NCI-H1092 (cell line): ENCODE results near the gene TRIM69.
"Not testable (repeated sequence)": the region's sequence is repeated elsewhere in the genome, so short reads cannot be mapped to it uniquely, and the experiment has no call there.

ENCODE experiments used
- DNase-seq: peaks from one replicate; lab custom pipeline; 2025; lab: John Stamatoyannopoulos, UW

Gene TRIM69

DNA sequence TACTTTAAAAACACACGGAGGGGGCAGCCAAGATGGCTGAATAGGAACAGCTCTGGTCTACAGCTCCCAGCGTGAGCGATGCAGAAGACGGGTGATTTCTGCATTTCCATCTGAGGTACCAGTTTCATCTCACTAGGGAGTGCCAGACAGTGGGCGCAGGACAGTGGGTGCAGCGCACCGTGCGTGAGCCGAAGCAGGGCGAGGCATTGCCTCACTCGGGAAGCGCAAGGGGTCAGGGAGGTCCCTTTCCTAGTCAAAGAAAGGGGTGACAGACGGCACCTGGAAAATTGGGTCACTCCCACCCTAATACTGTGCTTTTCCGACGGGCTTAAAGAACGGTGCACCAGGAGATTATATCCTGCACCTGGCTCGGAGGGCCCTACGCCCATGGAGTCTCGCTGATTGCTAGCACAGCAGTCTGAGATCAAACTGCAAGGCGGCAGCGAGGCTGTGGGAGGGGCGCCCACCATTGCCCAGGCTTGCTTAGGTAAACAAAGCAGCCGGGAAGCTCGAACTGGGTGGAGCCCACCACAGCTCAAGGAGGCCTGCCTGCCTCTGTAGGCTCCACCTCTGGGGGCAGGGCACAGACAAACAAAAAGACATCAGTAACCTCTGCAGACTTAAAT, 3.0 kb downstream of the TRIM69 start:
- DNase-seq, result not testable (repeated sequence)

DNA sequence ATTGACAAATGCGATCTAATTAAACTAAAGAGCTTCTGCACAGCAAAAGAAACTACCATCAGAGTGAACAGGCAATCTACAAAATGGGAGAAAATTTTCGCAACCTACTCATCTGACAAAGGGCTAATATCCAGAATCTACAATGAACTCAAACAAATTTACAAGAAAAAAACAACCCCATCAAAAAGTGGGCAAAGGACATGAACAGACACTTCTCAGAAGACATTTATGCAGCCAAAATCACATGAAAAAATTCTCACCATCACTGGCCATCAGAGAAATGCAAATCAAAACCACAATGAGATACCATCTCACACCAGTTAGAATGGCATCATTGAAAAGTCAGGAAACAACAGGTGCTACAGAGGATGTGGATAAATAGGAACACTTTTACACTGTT, 7.1 kb downstream of the TRIM69 start:
- DNase-seq, result not testable (repeated sequence)

DNA sequence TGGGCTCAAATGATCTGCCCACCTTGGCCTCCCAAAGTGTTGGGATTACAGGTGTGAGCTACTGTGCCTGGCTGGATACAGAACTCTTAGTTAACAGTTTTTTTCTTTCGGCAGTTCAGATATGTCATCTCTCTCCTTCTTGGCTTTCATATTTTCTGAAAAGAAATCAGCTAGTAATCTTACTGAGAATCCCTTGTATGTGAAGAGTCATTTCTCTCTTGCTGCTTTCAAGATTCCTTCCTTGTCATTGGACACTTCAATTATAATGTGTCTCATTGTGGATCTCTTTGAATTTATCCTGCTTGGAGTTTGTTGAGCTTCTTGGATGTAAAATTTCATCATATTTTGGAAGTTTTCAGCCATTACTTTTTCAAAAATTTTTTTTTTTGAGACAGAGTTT, 17.0 kb downstream of the TRIM69 start:
- DNase-seq, result no peak

DNA sequence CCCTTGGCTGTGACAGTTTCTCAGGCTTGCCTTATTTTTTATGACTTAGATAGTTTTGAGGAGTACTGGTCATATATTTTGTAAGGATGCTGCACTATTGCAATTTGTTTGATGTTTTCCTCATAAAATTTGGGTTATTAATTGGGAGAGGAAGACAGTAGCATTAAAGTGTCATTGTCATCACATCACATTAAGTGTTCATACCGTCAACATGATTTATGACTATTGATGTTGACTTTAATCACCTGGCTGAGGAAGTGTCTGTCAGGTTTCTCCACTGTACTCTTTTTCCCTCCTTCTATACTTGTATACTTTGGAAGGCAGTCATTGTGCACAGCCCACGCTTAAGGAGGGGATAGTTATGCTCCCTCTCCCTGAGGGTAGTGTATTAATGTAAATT, 26.9 kb downstream of the TRIM69 start:
- no peak for DNase-seq

DNA sequence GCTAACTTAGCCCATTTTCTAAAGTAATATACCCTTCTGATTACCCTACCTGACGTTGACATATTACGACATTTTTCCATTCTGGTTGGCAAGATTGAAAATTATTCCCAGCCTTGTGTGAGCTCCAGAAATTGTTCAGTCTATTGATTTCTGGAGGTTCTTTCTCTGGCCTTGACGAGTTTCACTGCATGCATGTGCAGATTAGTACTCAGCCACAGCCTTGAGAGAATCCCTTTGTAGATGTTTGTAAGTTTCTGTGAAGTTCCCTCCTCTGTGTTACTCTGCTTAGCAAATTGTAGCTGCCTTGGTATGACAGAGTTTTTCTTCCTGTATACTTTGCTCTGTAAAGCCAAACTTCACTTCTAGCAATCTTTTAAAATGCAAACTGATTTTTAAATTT, 27.5 kb downstream of the TRIM69 start:
- DNase-seq, result no peak

DNA sequence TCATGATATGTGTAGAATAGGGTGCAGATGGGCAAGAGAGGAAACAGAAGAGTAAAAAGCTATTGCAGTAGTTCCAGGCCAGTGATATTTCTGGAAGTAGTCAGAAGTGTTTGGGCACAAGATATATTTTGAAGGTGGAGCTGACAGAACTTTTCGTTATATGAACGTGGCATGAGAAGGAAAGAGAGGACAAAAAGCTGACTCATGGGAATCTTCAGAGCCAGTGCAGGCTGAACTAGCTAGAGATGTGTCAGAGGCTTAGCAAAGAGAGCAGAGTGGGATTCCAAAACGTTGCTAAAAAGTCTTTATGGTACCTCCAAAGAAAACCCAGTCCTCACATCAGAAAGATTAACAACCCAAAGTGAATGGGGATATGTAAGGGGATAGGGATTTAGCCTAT, 28.7 kb downstream of the TRIM69 start:
- DNase-seq, result no peak

DNA sequence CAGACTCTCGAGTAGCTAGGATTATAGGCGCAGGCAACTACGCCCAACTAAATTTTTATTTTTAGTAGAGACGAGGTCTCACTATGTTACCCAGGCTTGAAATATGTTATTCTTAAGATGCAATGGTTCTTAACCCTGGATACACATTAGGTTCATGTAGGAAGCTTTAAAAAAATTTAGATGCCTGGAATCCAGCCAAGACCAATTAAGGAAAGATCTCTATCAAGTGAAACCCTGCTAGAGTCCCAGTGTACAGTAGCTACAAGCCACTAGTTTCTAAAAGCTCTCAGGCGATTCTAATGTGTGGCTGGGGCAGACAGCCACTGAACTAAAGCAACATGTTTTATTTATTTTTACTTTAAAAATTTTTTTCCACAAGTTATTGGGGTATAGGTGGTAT, 33.2 kb downstream of the TRIM69 start:
- no peak for DNase-seq

DNA sequence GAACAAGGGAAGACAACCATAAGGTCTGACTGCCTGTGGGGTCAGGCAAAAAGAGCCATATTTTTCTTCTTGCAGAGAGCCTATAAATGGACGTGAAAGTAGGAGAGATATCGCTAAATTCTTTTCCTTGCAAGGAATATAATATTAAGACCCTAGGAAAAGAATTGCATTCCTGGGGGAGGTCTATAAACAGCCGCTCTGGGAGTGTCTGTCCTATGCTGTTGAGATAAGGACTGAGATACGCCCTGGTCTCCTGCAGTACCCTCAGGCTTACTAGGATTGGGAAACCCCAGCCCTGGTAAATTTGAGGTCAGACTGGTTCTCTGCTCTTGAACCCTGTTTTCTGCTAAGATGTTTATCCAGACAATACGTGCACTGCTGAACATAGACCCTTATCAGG, 34.4 kb downstream of the TRIM69 start:
- DNase-seq, result not testable (repeated sequence)

DNA sequence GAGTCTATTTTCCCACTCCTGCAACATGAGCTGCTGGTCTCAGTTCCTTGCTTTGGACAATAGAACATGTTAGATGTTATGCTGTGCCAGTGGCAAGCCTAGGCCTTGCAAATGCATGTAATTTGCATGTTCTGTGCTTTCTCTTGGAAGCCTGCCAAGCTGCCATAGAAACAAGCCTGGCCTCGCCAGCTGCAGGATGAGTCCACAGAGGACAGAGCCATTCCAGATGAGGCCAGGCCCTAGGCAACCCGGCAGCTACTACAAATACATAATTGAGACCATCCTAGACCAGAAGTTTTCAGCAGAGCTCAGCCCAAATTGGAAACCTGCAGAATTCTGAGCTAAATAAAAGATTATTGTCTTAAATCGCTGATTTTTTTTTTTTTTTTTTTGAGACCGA, 39.6 kb downstream of the TRIM69 start:
- DNase-seq, result peak; percentile 61

DNA sequence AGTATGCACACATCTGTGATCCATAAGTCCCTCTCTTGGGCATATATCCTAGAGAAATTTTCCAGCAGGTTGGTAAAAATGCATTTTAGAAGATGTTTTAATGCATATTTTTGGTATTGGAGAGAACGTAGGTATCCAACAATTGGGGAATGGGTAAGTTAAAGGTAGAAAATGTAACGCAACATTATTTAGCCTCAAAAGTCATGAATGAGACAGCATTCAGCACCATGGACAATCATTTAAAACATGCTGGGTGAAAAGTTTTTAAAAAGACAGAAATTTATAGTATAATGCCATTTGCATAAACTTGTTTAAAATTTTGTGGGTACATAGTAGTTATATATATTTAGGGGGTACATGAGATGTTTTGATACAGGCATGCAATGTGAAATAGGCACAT, 43.4 kb downstream of the TRIM69 start:
- DNase-seq, result no peak

DNA sequence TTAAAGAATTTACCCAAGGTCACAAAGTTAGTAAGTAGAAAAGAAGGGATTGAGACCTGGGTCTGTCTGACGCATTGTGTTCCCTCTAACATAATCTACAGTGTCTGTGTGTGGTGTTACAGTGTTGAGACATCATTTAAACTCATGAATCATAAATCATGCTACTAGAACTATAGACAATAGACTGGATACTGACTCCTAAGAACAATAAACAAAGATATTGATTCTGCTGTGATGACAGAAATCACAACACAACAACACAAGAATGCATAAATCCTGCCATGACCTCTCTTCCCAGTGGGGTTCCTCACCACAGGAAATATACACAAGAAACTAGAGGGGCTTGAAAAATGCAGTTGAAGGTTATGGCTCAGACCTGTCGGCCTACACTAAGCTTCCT, 44.3 kb downstream of the TRIM69 start:
- no peak for DNase-seq

DNA sequence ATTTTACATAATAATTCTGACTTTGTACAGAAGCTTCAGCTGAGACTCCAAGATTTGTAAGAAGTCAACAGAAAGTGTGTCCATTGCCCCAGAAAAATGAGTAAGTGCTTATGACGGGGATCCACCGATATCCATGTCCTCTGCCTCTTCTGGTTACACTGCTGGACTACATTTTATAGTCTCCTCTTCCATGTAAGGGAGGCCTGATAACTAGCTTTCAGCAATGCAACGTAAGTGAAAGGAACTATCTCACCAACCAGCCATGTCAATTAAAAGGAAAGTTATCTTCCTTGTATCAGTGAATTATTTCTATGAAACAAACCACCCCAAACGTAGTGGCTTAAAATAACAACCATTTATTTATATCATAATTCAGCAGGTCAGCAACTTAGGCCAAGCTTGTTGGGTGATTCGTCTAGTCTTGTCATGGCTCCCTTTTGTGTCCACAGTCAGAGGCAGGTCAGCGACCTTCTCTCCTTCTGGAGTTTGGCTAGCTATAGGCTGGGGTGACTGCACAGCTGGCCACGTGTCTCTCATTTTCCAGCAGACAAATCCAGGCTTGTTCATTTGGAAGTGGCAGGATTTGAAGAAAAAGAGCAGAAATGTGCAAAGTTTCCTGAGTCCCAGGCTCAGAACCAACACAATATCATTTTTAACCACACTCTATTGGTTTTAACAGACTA, 44.9 kb downstream of the TRIM69 start:
- no peak for DNase-seq

DNA sequence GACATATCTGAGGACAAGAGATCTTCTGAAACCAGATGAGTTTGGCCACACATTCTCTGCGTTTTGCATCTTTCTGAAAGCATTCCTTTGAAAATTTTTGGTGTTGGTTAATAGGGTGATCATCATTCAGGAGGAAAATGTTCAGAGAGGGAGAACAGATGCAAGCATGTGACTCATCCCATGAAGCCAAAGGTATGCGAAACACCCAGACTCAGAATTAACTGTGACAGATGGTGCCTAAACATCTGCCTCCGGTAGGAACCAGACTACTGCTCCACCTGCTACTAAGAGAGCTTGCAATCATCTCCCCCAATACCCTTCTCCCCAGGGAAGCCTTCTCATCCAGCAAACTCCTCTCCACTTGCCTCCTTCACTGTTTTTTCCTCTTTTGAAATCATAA, 46.2 kb downstream of the TRIM69 start:
- no peak for DNase-seq

DNA sequence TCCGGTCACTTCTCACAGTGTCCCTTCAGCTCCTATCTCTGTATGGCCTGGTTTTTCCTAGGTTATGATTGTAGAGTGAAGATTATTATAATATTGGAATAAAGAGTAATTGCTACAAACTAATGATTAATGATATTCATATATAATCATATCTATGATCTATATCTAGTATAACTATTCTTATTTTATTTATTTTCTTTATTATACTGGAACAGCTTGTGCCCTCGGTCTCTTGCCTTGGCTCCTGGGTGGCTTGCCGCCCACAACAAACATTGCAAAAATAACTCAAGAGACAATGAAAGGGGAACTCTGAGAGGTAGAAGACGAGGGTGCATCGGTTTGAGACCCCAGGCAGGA, 48.6 kb downstream of the TRIM69 start:
- not testable (repeated sequence) for DNase-seq

DNA sequence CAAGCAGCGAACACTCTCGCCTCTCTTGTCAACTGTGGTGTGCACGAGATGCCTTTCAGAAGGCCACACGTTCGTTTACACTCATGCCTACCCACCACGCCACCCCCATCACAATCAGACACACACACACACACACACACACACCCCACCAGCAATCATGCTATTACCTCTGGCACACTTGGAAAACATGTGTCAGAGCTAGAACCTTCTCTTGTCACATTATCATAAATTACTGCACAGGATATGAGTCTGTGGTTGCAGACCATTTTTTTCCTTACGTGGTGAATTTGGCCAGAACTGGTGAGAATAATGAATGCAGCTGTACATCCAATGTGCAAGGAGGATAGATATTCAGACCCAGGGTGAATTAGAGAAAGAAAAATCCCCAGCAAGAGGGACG, 52.4 kb downstream of the TRIM69 start:
- no peak for DNase-seq

DNA sequence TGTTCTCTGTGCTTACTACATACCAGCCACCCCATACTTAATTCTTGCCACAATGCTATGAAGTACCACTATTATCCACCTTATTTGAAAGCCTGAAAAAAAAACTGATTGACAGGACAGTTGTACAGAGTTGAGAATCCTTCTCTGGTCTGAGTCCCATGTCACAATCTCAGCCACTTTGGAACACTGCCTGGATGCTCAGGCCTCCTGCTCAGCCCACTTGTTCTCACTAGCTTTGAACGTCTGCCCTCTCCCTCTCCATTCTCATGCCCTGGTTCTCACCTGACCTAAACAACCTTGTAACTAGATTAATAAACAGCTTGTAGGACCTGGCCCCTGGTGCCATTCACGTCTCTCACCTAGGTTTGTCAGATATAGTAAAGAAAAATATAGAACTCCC, 53.9 kb downstream of the TRIM69 start:
- DNase-seq, result no peak

DNA sequence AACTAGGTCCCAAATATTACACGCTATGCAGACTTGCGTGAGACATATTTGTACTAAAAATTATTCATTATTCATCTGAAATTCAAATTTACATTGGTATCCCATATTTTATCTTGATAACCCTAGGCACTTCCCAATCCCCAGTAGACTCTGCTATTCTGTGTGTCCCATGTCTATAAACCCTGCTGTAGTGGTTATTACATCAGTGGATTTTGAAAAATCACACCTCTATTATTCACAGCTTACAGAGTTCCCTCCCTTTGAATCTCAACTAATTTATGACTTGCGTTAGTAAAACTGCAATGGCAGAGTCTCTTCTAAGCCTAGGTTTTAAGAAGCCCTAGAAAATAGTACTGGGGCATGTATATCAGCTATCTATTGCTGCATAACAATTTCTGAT, 54.3 kb downstream of the TRIM69 start:
- no peak for DNase-seq

DNA sequence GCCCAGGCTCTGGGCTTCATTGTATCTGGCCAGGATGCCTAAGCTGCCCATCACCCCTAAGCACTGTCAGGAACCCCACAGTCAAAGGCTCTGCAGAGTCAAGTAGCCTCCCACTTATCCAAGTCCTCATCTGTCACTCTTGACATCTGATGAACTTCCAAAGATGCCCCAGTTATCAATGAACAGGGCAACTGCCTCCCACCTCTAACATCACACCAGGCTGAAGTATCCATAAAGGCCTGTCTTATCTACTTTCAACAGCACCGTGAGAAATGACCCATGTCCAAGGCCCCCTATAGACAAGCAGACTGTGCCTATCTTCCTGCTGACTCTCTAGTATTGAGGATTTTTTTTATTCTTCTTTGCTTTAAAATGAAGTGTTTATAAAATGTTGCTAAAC, 56.4 kb downstream of the TRIM69 start:
- no peak for DNase-seq

DNA sequence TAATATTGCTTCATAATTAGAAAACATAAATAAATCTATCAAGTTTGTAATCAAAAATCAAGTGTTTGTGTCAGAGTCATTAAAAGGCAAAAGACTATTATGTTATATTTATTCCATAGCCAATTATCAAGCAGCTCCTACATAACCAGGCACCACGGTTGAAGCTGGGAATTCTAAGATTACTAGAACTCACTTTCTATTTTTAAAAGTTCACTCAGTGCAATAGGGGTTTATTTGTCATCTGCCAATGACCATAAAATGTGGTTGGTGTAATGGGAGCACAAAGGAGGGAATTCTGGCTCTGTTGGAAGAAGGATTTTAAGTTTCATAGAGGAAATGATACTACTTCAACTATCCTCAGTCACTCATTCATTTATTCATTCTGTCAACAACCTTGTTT, 57.7 kb downstream of the TRIM69 start:
- DNase-seq, result no peak

DNA sequence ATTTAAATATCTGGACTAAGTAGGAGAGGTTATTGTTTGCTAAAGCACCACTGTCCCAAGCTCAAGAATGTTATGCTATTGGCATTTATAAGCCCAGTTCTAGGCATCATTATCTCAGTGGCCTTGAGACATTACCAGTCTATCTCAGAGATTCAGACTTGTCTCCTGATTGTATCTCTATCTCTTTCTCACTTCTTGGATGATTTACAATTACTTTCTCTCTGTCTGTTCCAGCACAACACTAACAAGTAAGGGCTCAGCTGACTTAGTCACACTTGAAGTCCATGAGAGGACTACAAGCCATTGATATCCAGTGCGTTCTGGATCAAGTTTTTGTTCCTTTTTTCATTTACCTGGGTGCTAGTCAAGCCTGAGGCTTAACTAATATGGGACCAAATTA, 60.2 kb downstream of the TRIM69 start:
- no peak for DNase-seq

DNA sequence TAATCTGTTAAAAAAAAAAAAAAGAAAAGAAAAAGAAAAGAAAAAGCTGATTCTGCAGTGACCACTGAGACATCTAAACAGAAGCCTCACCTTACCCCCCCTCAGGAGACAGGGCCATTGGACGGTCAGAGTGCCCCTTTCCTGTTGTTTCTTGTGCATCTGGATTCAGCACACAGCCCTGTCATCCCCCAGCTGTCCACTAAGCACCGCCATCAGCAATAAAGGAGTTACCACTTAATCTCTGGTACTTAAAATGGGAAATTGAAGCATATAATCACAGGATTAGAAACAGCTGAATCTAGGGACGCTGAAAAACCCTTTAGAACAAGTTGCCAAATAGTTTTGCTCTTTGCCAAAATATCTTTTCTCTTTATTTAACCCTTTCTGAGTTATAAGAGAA, 62.5 kb downstream of the TRIM69 start:
- no peak for DNase-seq

DNA sequence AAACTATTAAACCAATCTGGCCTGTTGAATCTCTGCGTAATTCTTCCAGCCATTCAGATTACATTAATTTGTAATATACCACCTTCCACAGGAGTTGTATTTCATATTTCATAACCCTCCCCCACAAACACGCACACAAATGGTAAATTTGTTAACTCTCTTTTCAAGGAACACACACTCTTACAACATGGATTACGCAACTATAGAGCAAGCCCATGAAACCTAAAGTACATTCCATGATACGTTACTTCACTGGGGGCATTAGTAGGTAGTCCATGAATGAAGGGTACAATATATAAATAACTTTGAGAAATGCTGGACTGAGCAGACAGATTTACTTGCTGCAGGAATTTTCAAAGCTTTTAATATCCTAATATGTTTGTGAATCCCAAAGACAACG, 65.0 kb downstream of the TRIM69 start:
- DNase-seq, result no peak

DNA sequence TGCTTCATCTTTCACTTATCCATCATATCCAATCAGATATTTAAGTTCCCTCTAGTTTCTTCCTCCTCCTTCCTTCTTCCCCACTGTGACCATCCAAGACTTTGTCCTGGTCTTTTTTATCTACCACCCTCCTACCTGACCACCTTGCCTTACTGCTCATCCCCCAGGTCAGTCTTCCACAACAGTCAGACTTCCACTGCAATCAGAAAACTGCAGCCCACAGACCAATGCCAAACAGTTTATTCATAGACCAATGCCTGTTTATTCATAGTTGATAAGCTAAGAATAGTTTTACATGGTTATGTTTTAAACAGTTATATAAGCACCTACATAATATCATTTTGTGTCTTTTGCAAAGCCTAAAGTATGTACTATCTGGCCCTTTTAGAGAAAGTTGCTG, 65.5 kb downstream of the TRIM69 start:
- DNase-seq, result no peak

DNA sequence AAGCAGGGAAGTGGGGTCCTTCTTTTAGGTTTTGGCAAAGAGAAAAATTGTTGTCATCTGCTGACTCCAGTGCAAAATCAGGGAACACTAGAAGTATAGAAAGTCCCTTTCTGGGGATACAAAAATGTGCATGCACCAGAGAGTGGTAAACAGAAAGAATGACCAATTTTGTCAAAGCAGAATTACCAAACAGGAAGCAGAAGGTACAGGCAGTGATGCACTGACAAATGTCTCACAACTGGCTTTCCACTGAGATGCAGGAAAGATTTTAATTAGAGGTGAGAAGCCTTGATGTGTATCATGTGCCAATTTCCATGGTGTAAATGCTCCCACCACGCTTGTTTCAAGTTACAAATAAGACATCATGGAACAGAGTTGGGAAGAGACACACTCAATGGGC, 66.0 kb downstream of the TRIM69 start:
- no peak for DNase-seq
